Forelimb muscle (tissue), 1 donor: ENCODE results near the gene USP3. TPM values are rescaled to one million over a fixed set of nuclear protein-coding genes. Genes with fewer than 3 reads are reported as not detected.

Source experiments
- DNase-seq: peaks from one replicate; pipeline ENCODE4 v3.0.0-alpha.2; 2013; ENCODE audit warnings: low read depth
- polyA plus RNA-seq: library from polyadenylated mRNA; unstranded; fragments of 120-200 nt; gene quantifications from one replicate; pipeline ENCODE4 v1.2.1, GENCODE V29; 2013; ENCODE audit not compliant: insufficient read length

USP3 gene, protein sequence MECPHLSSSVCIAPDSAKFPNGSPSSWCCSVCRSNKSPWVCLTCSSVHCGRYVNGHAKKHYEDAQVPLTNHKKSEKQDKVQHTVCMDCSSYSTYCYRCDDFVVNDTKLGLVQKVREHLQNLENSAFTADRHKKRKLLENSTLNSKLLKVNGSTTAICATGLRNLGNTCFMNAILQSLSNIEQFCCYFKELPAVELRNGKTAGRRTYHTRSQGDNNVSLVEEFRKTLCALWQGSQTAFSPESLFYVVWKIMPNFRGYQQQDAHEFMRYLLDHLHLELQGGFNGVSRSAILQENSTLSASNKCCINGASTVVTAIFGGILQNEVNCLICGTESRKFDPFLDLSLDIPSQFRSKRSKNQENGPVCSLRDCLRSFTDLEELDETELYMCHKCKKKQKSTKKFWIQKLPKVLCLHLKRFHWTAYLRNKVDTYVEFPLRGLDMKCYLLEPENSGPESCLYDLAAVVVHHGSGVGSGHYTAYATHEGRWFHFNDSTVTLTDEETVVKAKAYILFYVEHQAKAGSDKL
- 22.1 TPM for polyA plus RNA-seq

DNA sequence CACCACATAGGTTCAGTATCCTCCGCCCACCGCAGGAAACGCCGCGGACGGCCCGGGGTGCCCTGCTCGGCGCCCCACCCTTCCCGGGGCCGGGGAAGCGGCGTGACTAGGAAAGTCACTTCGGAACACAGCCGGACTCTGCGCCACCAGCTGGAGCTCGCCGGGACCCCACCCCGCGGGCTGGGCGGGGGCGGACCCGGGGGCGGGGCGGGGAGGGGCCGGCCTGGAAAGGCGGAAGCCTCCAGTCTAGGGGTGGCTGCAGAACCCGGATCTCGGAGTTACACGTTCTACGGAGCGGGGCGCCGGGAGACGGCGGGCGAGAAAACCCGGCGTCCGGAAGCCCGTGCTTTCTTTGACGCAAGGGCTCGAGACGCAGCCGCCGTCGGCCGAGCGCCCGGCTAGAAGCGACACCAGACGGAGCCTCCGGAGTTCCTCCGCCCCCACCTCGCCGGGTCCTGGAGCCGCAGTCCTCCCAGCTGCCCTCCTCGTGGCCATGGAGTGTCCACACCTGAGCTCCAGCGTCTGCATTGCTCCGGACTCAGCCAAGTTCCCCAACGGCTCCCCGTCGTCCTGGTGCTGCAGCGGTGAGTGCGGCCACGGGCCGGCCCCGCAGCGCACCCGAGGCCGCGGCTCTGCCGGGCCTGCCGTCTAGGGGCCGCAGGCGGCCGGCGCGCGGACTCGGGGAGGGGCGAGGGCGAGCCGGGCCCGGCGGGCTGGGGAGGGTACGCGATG, at the start of gene USP3:
USP3 (plus strand) TSS at position 347 of the 732 bp plus-strand sequence; CDS start at position 494, 147 bp downstream.
- peak; percentile 83 for DNase-seq

DNA sequence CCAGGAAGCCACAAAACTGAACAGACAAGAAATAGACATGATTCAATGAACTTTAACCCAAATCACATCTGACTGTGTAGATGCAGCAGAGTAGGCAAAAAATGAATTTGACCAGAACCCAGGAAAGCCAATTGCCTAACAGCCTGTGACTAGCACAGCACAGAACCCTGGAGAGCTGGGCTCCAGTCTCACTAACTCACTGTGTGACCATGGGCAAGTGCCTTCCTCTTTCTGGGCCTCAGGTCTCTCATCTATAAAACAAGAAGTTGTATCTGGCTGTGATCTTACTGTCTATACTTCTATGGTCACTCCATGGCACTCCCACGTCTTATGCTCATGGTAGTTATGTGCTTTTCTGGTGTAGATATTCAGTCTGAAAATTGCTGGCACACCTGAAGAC, 48.1 kb upstream of the USP3 start:
- DNase-seq = no peak

DNA sequence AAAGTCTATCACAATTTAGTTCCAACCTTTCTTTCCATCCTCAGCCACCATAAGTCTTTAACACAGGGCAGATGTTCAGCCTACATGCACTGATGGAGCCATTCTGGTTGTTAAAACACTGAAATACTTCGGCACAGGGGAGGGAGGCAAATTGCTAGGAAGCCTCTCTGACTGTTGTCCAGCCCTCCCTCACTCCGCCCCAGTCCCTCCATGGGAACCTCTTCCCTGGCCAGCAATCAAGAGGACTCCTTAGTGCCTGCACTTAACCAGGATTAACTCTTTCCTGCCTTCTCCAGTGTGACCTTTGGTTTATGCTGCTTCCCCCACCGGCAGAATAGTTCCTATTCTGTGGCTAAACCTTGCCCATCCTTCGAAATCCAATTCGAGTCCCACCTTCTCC, 47.0 kb upstream of the USP3 start:
- DNase-seq = no peak

DNA sequence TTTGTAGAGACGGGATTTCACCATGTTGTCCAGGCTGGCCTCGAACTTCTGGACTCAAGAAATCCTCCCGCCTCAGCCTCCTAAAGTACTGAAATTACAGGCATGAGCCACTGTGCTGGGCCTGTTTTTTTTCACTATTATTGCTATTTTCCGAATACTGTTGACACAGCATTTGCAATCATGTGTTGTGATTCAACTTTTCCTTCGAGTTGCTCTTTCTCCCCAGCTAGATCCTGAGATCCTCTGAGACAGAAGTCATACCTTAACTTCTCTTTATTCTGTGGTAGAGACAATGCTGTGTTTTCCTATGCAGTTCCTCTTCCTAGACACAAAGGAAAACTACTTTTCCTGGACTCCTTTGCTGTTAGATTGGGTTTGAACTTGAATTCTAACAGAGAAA, 46.4 kb upstream of the USP3 start:
- DNase-seq = no peak

DNA sequence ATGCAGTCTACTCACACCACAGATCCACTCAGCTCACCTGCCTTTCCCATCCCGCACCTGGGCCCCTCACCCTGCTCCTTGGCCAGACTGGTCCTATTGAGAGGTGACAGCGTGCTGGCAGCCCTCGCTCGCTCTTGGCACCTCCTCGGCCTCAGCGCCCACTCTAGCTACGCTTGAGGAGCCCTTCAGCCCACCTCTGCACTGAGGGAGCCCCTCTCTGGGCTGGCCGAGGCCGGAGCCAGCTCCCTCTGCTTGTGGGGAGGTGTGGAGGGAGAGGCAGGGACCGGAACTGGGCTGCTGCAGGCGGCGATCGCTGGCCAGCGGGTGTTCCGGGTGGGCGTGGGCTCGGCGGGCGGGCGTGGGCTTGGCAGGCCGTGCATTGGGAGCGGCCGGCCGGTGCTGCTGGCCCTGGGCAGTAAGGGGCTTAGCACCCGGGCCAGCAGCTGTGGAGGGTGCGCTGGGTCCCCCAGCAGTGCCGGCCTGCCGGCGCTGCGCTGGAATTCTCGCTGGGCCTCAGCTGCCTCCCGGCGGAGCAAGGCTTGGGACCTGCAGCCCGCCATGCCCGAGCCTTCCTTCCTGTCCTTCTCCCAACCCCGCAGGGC, 45.5 kb upstream of the USP3 start:
- no peak for DNase-seq

DNA sequence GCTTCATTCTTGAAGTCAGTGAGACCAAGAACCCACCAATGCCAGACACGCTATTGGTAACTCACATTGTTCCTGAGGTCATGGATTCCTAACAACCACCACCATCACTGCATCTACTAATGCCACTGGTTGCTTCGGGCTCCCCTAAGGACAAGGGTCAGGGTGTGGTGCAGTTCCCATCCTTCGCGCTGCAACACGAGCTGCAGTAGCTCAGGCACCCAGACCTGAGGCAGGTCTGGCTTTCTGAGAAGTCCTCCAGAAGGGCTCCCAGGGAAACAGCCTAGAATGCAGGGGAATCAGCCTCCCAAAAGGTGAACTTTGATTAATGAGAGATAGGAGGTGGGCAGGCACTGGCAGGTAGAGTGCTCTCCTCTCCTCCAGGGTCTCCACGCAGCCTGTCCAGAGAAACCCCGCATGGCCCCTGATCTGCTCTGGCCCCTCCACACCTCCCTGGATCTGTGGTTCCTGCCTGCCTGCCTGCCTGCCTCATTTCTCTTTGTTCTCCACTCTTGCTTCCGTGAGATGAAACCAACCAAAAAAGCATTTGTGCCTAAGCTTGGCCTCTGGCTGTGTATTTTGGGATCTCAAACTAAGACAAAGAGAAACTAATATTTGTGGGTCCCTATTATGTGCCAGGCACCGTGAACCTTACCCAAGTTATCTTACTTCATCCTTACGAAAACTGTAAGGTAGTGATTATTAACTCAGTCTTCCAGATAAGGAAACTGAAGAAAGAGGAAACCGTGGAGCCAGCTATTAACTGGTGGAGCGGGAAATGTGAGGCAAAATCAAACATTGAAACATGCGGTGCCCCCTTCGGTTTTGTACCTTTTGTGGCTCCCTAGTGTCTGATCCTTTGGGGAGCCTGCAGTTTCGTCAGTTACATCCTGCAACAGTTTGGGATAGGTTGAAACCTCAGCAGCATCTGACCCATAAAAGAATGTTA, 43.9 kb upstream of the USP3 start:
- no peak for DNase-seq

DNA sequence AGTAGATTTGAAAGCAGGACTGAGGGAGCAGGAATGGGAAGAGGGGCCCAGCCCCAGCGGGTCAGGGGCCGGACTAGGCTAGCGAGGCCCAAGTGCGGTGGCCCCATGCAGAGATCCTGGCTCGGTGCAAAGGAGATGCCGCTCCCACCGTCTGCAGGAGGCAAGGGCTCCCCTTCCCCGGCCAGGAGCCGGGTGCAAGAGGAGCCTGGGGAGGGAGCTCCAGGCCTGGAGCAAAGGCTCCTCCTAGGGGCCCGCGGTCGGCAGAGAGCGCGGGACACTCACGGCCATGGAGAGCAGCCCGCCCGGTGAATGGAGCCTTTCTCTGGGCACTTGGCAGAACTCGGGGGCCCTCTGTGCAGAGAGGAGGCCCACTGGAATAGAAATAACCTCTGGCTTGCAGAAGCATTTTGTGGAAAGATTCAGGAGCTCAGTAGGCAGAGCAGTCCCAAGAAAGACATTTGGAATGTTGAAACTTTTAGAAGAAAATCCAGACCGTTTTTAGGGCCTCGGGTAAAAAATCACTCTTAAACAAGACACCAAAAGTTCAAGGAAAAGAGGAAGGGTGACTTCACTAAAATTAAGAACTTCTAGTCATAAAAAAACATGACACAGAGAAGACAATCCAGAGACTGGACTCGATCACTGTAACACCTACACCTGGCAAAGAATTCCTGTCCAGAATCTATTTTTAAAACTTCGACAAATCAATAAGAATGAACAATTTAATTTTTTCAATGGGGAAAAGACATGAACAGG, 43.0 kb upstream of the USP3 start:
- no peak for DNase-seq

DNA sequence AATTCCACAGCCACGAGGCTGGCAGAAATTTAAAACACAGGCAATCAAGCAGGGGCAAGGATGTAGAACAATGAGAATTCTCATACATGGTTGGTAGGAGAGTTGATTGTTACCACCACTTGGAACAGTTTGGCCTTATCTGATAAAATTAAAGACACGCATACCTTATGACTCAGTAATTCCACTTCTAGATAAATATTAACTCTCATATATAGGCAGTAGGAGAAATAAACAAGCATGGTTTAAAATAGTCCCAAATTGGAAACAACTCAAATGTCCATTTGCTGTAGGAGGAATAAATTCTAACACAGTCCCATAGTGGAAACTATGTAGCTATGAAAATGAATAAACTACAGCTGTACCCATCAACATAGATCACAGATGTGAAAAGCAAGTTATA, 42.3 kb upstream of the USP3 start:
- no peak for DNase-seq

DNA sequence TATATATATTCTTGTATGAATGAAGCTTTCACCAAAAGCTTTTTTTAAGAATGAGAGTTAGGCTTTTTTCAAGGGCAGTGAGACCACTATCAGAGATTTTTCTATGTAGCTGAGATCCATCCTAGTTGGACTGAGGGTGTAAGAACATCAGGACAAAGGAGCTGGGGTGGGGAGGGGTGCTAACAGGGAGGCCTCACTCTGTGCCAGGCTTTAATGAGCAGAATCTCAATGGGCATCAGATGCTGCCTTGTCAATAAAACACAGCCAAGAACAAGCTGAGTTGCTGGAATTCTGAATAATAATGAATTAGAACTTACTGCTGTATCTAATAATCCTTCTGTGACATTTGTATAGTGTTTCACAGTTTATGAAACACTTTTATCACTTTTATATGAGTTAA, 41.4 kb upstream of the USP3 start:
- no peak for DNase-seq

DNA sequence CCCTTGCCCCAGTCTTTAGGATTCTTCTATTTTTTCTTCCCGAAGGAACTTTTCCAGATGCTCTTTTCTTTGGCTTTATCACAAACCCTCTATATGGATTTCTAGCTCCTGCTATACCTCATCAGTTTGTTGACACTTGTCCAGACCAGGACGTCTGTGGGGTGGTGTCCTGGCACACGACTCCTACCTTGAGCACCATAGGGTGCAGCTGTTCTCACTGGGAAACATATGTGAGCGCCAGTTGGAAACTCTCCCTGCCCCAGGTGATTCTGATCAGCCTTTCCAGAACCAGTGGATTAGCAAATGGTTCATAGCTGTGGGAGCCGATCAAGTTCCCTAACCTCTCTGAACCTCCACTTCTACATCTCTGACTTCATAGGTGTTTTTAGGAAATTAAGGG, 40.6 kb upstream of the USP3 start:
- no peak for DNase-seq

DNA sequence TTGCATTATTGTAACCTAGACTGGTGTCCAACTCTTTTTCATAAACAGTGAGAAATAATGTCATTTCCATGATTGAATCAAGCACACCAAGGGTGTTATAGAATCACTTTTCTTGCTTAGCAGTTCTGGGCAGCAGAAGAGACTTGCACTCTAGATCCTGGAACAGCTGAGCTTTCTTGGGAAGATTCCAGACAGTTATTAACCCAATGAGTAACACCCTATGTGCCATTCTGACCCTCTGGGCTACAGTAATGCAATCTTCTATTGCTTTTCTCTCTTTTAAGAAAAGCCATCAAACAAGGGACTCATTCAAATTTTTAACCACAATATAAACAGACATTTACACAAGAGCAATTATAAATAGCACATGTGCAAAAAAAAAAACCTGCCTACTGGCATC, 39.3 kb upstream of the USP3 start:
- DNase-seq = no peak

DNA sequence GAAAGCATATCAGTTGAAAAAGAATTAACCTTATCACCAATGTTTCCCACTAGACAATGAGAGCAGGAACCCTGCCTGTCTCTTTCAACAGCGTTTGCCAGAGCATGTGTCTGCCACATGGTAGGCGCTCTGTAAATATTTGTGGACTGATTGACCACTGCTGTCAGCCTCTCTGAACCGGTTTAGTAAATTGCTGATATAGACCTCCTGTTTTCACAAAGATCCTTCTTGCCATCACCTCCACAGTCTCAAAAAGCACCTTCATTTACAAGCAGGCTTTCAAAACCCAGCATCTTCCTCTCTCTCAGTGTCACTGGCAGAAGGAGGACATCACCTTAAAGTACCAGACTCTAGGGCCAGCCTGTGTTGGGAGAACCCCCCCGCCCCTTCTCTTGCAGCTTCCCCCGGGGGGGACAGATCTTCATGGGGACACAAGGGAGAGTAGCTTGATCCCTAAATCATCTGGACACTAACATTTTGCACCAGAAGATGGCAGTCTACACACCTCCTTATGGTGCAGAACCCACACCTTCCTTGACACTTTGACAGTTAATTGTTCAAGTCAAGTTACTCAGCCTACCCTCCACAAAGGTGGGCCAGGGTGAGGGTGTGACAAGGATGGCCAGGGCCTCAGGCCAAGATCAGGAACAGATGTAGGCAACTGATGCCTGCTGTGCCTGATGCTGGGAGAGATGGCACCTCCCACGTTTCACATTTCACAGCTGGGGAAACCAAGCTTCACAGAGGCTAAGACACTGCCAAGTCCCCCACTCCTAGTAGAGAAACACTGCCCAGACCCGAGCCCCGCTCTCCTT, 37.8 kb upstream of the USP3 start:
- DNase-seq = no peak

DNA sequence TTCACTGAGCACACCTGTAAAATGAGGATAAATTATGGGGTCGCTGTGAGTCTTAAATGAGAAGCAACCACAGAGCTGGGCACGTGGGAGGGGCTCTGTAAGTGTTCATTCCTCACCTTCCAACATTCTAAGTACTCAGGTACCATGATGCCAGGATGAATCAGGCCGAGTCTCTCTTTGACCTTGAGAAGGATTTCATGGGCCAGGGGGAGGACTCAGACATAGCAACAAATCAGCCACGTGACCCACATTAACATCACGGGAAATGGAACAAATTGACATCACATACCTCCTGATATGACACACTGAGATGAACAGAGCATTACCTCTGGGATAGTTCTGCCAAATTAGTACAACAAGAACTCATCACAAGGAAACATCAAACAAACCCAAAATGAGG, 35.2 kb upstream of the USP3 start:
- DNase-seq = no peak

DNA sequence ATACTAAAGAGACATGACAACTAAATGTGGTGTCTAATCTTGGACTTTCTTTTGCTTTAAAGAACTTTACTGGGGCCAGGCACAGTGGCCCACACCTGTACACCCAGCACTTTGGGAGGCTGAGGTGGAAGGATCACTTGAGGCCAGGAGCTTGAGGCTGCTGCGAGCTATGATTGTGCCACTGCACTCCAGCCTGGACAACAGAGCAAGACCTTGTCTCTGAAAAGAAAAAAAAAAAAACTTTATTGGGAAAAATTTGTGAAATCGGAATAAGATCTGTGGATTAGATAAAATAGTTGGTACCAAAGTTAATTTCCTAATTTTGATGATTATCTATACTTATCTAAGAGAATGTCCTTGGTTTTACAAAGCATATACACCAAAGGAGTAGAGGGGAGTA, 34.4 kb upstream of the USP3 start:
- DNase-seq = no peak

DNA sequence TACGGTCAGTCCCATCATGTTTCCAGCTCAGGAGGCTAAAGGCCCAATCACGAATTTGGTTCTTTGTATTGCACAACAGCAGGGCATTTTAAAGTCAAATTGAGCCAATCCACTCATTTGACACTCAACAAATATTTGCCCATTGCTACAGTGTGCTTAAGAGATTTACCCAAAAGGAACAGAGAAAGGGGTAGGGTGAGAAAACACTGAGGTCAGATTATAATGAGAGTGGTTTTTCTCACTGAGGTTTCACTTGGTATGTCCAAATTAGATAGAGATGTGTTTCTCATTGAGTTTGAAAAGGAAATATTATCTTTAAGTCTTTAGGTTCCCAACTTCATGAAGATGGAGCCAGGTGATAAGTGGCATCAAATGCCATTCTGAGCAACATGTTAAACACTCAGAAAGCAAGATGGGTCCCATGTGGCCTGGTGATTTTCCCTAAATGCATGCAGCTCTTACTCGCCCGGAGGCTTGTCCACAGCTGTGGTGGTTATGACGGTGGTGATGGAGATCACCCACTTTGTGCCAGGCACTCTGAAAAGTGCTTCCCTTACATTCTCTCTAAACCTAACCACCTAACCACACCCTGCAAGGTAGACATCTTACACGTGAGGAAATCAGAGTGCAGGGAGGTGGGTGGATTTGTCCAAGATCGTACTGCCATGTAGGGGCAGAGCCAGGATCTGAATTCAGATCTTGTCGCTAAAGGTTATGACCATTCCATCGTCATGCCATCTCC, 31.2 kb upstream of the USP3 start:
- DNase-seq = no peak

DNA sequence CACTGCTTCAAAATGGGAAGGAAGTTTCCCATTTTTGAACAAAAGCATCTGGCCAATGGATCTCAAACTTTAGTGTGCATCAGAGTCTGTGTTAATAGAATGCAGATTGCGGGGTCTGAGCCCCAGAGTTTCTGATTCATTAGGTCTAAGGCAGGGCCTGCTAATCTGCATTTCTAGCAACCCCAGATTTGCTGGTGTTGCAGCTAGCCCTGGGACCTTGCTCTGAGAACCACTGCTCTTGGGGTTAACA, 30.7 kb upstream of the USP3 start:
- DNase-seq = no peak

DNA sequence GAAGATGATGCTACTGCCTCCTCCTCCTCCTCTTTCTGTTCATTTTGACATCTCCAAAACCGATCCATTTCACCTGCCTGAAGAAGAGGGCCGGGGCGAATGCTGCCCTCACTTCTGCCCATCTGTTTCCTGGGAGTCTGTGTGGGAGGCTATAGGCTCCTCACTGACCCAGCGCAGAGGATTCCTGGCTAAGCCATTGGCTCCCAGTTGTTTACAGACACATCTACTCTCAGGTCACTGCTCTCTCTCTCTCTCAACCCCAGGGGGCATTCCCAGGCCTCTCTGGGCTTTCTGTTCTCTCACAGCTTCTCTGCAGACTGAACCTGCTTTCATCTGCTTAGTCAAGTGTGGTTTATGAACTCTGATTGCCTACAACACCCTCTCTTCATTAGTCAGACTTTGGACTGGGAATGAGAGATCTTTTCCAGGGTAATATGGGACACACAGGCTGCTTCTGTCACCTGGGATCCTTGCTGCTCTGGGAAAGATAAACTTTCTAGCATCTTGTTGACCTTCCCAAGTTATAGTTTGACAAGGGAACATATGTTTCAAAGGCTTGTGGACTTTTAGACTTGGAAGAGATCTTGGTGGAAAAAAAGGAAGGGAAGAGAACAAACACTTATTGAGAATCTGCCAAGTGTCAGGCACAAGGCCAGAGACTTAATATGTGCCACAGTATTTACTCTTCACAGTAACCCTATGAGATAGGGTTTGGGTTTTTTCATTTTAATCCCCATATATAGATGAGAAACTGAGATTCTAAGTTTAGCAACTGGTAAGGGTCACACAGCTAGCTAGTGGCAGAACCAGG, 30.2 kb upstream of the USP3 start:
- DNase-seq = no peak

DNA sequence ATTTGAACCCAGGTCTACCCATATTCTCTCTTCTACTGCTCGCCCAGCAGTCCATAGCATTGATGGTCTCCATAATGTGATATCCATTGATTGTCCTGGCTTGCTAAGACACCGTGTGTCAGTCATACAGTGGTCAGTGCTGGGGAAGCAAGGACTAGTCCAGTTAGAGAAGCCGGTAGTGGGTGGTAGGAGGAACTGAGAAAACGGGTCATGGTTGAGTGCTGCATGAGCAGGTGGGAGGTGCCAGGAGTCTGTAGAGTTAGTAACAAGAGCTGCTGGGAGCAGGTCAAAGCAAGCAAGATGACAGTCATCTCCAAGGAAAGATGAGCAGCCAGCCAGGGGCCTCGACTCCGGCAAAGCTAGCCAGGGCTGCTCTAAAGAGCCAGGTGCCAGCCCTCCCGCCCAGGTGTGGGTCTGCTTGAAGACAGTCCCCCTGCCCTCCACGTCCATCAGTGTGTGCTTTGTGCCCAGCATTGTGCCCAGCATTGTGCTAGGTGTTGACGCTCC, 29.5 kb upstream of the USP3 start:
- no peak for DNase-seq
